Stomach (tissue), 4 donors: ENCODE measurements around the gene TMEM132C.

Experiments used
- EP300 ChIP-seq: sonication (generic); formaldehyde crosslinking; IDR thresholded peaks from one replicate; pipeline ENCODE4 v1.6.1; 2017; ENCODE audit warnings: antibody characterized with exemption
- POLR2A ChIP-seq, 4 donors: fragments of 450-650 bp; IDR thresholded peaks; one replicate each; pipeline ENCODE4 v1.6.1; 2016; ENCODE audit warnings: antibody characterized with exemption in 4 of 4, control low read depth in 2 of 4, mild to moderate bottlenecking in 1 of 4, moderate library complexity in 1 of 4
- TF ChIP-seq, protein P1 (sequence below), 7 experiments: fragments of 450-650 bp in 4 of 7; fragments of 200-600 bp in 3 of 7; sonication (generic) in 3 of 7; IDR thresholded peaks; one replicate each; pipeline ENCODE4 v1.5.1; 2016 to 2019; ENCODE audit warnings: antibody characterized with exemption in 7 of 7, control low read depth in 2 of 7, mild to moderate bottlenecking in 1 of 7

DNA sequence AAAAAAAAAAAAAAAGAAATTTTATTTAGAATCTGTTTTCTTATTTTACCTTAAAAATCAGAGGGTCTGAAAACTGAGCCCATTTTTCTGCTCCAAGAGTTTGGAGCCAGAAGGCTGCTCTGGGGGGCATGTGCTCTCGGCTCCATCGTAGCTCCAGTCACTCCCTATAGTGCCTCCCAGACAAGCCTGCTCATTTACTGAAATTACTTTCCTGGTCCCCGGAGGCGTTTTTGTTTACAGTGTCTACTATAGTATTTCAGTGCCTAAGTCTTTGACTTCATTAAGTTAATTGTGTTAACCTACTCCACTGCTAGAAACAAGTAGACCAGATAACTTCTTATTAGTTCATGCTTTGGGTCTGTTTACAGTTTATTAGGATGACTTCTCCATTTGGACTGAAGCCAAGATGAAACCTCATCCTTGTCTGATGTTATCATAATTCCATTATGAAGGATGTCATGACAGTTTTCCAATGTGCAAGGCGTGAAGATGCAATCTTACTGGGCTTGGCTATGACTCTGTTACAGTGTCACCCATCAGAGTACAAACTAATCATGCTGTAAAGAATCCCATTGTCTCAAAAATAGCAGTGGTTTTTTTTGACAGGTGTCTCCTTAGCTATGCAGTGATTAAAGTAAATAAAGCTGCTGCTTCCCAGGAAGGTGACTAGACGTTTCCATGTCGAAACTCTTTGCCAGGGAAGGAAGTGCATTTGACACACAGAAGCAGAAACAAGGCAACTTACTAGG is 182.3 kb downstream of the TMEM132C start:
- TF ChIP-seq, protein P1, sequence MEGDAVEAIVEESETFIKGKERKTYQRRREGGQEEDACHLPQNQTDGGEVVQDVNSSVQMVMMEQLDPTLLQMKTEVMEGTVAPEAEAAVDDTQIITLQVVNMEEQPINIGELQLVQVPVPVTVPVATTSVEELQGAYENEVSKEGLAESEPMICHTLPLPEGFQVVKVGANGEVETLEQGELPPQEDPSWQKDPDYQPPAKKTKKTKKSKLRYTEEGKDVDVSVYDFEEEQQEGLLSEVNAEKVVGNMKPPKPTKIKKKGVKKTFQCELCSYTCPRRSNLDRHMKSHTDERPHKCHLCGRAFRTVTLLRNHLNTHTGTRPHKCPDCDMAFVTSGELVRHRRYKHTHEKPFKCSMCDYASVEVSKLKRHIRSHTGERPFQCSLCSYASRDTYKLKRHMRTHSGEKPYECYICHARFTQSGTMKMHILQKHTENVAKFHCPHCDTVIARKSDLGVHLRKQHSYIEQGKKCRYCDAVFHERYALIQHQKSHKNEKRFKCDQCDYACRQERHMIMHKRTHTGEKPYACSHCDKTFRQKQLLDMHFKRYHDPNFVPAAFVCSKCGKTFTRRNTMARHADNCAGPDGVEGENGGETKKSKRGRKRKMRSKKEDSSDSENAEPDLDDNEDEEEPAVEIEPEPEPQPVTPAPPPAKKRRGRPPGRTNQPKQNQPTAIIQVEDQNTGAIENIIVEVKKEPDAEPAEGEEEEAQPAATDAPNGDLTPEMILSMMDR (IDR thresholded peaks at IDR 0.05) = no peak
- TF ChIP-seq POLR2A (IDR thresholded peaks at IDR 0.05) = no peak
- no peak for TF ChIP-seq EP300
